ENCODE data around the gene TUT1. TPM values are rescaled to one million over a fixed set of nuclear protein-coding genes. Genes with fewer than 3 reads are reported as not detected.

Gene TUT1
- total RNA-seq, 1 donor = 3.3 TPM

GRCh38 chr11:62546244-62546928 is 44.9 kb downstream of the TUT1 start, which contains the start of gene AHNAK:
AHNAK (minus strand) TSS chr11:62546806; CDS start chr11:62536098, 10,708 bp downstream.
- peaks cover 63% of the 10 kb centered on the region for H3K4me1 ChIP-seq (ENCODE audit: insufficient read depth, low read length)
- peak within 1 kb of the TSS; percentile 89 for H3K4me3 ChIP-seq (ENCODE audit: low read length)
- H3K27me3 ChIP-seq (ENCODE audit: insufficient read depth, low read length) = no peaks in the 10 kb centered on the region
- no peaks in the 10 kb centered on the region for H3K9me3 ChIP-seq (ENCODE audit: low read depth, low read length)

DNA sequence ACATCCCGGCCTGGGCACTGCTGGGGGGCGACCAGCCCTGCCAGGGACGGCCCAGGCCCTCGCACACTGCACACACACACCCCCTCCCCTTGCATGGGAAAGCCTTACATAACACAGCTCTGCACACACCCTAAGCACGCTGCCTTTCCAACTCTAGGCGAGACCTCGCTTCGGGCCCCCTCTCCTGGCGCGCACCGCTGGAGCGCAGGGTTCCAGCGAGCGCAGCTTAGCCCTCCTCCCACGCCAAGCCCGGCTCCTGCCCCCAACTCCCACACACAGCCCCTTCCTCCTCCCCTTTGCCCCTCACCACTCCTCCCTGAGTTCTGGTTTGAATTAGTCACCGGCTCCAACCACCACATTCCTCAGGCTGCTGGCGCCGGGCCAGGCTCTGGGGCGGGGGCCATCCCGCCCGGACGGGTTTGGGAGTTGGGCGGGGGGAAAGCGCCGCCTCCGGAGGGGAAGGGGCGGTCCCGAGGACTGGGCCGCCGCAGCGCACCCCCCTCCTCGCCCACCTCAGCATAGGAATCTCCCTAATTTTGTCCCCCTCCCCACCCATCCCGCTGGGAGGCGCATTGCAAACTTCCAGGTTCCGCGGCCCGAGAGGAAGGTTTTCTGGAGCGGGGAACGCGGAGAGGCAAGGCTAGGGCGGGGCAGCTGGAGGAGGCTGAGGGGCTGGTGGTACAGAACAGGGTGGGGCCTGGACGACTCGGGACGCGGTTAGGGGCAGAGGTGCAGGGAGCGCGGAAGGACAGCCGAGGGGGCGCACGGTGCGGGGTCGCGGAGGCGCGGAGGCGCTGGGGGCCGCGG is 45.7 kb downstream of the TUT1 start:
- Histone ChIP-seq H3K9me3 (ENCODE audit: low read depth, low read length) (no peaks in the 10 kb centered on the region), H3K4me3 (ENCODE audit: low read length) (peak overlapping the region; percentile 89), H3K4me1 (ENCODE audit: insufficient read depth, low read length) (peaks cover 63% of the 10 kb centered on the region), H3K27me3 (ENCODE audit: insufficient read depth, low read length) (no peaks in the 10 kb centered on the region)

DNA sequence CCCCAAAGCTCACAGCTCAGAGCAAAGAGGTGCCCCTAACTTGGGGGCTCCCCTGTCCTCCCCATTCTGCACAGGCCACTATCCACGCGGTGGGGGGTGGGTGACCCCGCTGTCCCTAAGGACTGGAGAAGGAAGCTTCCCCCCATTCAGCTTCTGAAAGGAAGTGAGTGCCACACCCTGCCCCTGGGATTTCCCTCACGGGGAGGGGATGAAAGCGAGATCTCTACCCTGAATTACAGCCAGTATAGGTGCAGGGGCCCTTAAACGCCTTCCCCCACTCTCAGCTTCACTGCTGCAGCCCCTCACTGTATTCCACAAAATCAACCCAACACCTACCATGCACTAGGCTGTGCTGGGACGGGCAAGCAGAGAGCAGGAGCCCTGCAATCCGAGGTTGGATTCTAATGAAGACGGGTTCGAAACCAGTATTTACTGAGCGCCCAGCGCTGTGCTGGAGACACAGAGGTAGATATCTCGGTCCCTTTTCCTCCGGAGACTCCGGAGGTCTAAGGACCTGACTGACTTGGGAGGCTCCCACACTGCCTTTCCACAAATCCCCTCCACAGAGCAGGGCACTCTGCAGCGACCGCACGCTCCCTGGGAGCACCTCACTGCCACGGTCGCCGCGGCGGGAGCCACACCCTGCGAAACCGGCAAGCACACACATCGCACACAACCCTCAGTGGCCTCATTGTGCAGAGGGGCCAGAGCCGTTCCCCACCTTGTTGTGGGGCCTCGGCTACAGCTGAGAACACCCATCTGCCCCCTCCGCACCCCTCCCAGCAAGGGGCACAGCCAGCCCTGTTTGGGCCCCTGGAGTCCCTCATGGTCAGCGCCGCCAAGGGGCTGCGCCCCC is 46.5 kb downstream of the TUT1 start:
- peaks cover 64% of the 10 kb centered on the region for H3K4me1 ChIP-seq (ENCODE audit: insufficient read depth, low read length)
- peak overlapping the region; percentile 89 for H3K4me3 ChIP-seq (ENCODE audit: low read length)
- H3K9me3 ChIP-seq (ENCODE audit: low read depth, low read length) = no peaks in the 10 kb centered on the region
- H3K27me3 ChIP-seq (ENCODE audit: insufficient read depth, low read length) = no peaks in the 10 kb centered on the region

GRCh38 chr11:62543680-62544444 is 47.5 kb downstream of the TUT1 start:
- Histone ChIP-seq H3K9me3 (ENCODE audit: low read depth, low read length) (no peaks in the 10 kb centered on the region), H3K4me1 (ENCODE audit: insufficient read depth, low read length) (peaks cover 73% of the 10 kb centered on the region), H3K4me3 (ENCODE audit: low read length) (peak overlapping the region; percentile 89), H3K27me3 (ENCODE audit: insufficient read depth, low read length) (no peaks in the 10 kb centered on the region)

GRCh38 chr11:62542750-62543567 is 48.4 kb downstream of the TUT1 start:
- H3K4me3 ChIP-seq (ENCODE audit: low read length) = peak overlapping the region; percentile 89
- no peaks in the 10 kb centered on the region for H3K27me3 ChIP-seq (ENCODE audit: insufficient read depth, low read length)
- no peaks in the 10 kb centered on the region for H3K9me3 ChIP-seq (ENCODE audit: low read depth, low read length)
- peaks cover 80% of the 10 kb centered on the region for H3K4me1 ChIP-seq (ENCODE audit: insufficient read depth, low read length)

- H3K4me1 ChIP-seq (ENCODE audit: insufficient read depth, low read length) = peaks cover 75% of the 10 kb centered on the region
- no peaks in the 10 kb centered on the region for H3K9me3 ChIP-seq (ENCODE audit: low read depth, low read length)
- no peak overlapping the region for H3K4me3 ChIP-seq (ENCODE audit: low read length)
- H3K27me3 ChIP-seq (ENCODE audit: insufficient read depth, low read length) = no peaks in the 10 kb centered on the region
Measured at GRCh38 chr11:62542111-62542745, 49.1 kb downstream of the TUT1 start.

- Histone ChIP-seq H3K4me1 (ENCODE audit: insufficient read depth, low read length) (peaks cover 71% of the 10 kb centered on the region), H3K9me3 (ENCODE audit: low read depth, low read length) (no peaks in the 10 kb centered on the region), H3K27me3 (ENCODE audit: insufficient read depth, low read length) (no peaks in the 10 kb centered on the region), H3K4me3 (ENCODE audit: low read length) (peak overlapping the region; percentile 11)
Measured at GRCh38 chr11:62540804-62541701, 50.3 kb downstream of the TUT1 start.

DNA sequence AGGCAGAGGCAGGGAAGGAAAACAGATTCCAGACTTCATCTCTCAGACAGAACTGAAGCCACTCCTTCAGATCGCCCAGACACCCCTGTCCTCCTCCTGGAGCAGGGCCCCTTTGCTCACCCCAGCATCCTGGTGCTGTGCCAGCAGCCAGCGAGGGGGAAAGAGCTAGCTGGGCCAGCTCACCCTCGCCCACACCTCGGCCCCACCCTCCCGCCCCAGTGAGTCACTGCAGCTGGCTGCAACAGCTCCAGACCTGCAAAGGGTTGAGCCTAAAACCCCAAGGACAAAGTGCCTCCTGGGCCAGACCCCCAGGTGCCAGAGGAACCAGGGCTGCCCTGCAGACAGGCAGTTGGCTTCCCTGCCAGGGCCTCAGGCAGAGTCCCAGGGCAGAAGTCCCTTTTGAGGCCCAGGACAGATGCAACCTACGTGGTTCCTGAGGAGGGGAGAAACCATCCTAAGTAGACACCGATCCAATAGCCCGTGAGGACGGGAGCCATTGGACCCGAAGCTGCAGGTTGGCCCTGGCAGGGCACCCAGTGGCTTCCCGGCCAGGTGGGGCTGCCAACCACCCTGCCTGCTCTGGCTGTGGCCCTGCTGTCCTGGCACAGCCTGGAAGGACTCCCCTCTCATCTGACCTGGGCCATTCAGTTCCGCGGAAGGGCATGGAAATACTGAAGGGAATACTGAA is 51.9 kb downstream of the TUT1 start:
- Histone ChIP-seq H3K4me1 (ENCODE audit: insufficient read depth, low read length) (peaks cover 66% of the 10 kb centered on the region), H3K4me3 (ENCODE audit: low read length) (no peak overlapping the region), H3K9me3 (ENCODE audit: low read depth, low read length) (no peaks in the 10 kb centered on the region), H3K27me3 (ENCODE audit: insufficient read depth, low read length) (no peaks in the 10 kb centered on the region)

- Histone ChIP-seq H3K27me3 (ENCODE audit: insufficient read depth, low read length) (no peaks in the 10 kb centered on the region), H3K9me3 (ENCODE audit: low read depth, low read length) (no peaks in the 10 kb centered on the region), H3K4me3 (ENCODE audit: low read length) (no peak overlapping the region), H3K4me1 (ENCODE audit: insufficient read depth, low read length) (peaks cover 58% of the 10 kb centered on the region)
Measured at GRCh38 chr11:62538470-62539237, 52.7 kb downstream of the TUT1 start.

GRCh38 chr11:62536301-62536957 is 54.9 kb downstream of the TUT1 start:
- no peaks in the 10 kb centered on the region for H3K9me3 ChIP-seq (ENCODE audit: low read depth, low read length)
- H3K4me3 ChIP-seq (ENCODE audit: low read length) = no peak overlapping the region
- H3K4me1 ChIP-seq (ENCODE audit: insufficient read depth, low read length) = peaks cover 36% of the 10 kb centered on the region
- no peaks in the 10 kb centered on the region for H3K27me3 ChIP-seq (ENCODE audit: insufficient read depth, low read length)

- H3K4me1 ChIP-seq (ENCODE audit: insufficient read depth, low read length) = peaks cover 30% of the 10 kb centered on the region
- no peaks in the 10 kb centered on the region for H3K9me3 ChIP-seq (ENCODE audit: low read depth, low read length)
Measured at GRCh38 chr11:62535802-62536201, 55.5 kb downstream of the TUT1 start.

More at GRCh38 chr11:62535802-62536201, 55.5 kb downstream of the TUT1 start:
- H3K4me3 ChIP-seq (ENCODE audit: low read length) = no peak overlapping the region
- no peaks in the 10 kb centered on the region for H3K27me3 ChIP-seq (ENCODE audit: insufficient read depth, low read length)

Measured in mononuclear cell (primary cell).